Activated T-helper 1 cell treated with anti-CD3 and anti-CD28 coated beads, Interleukin-12 subunit alpha, Interleukin-12 subunit beta, Interleukin-2, Interleukin-4 antibody, amounts not matched to agents 30 ng/mL and 10 ng/mL and 1 ng/mL, durations not matched to agents 14 hours and 24 hours and 36 hours (primary cell): ENCODE results near the gene IGFBP3. TPM values are rescaled to one million over a fixed set of nuclear protein-coding genes. Genes with fewer than 3 reads are reported as not detected.

Experiments used
- DNase-seq: peaks from one replicate; pipeline ENCODE4 v3.0.0; 2021; ENCODE audit warnings: low spot score
- H3K27ac Mint-ChIP-seq: one replicate; pipeline ENCODE4 v1.8.0; 2021; ENCODE audit warnings: mild to moderate bottlenecking, mixed read lengths
- H3K27me3 Mint-ChIP-seq: one replicate; pipeline ENCODE4 v1.8.0; 2022; ENCODE audit warnings: mild to moderate bottlenecking, moderate library complexity, mixed read lengths; ENCODE audit not compliant: insufficient read depth
- H3K36me3 Mint-ChIP-seq: one replicate; pipeline ENCODE4 v1.8.0; 2021; ENCODE audit warnings: low read depth, mixed read lengths
- H3K4me1 Mint-ChIP-seq: one replicate; pipeline ENCODE4 v1.8.0; 2021; ENCODE audit warnings: low read depth, mixed read lengths
- H3K4me3 Mint-ChIP-seq: one replicate; pipeline ENCODE4 v1.8.0; 2021; ENCODE audit warnings: mild to moderate bottlenecking, moderate library complexity, mixed read lengths
- H3K9me3 Mint-ChIP-seq: one replicate; pipeline ENCODE4 v1.8.0; 2021; ENCODE audit warnings: mixed read lengths
- intact Hi-C: fragments of 100-400 bp; cut with micrococcal nuclease; formaldehyde crosslinking; loops from one replicate; pipeline ENCODE4 v1.15.1; 2024
- total RNA-seq: library from RNA; stranded (reverse); gene quantifications from 2 replicates; pipeline ENCODE4 v1.2.3, GENCODE V29; 2022

IGFBP3 gene
- total RNA-seq, 1 donor from 2014 or later = 1.2 TPM

DNA sequence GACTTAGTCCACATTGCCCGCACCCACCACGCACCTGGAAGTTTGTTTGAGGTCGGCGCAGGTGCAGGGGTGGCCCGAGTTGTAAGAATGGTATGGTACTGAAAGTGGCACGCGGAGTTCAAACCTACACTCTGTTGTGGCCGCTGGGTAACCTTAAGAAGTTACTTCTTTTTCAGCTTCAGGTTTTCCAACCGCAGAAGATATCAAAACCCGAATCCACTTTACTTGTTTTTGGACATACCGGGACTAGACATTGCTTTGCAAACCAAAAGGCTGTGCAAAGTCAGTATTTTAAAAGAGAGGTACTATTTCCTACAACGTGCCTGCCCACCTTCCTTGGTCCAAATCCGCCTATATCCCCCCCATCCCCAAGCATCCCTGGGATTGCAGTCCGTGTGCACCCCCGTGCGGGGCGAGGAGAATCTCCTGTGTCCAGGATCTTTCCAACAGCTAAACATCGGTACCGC, 1.0 kb downstream of the IGFBP3 start:
- intact Hi-C loops = loop anchor here (5.0 kb wide), 1 partner anchor 1262 kb away; no protein-coding TSS in a partner anchor
- peaks cover 57% of the 10 kb centered on the region for H3K27me3 Mint-ChIP-seq
- DNase-seq = no peak
- H3K27ac Mint-ChIP-seq = no peak overlapping the region
- peaks cover 20% of the 10 kb centered on the region for H3K4me1 Mint-ChIP-seq
- H3K36me3 Mint-ChIP-seq = no peaks in the 10 kb centered on the region
- H3K4me3 Mint-ChIP-seq = peak overlapping the region; percentile 37
- H3K9me3 Mint-ChIP-seq = no peaks in the 10 kb centered on the region

GRCh38 chr7:45919231-45919784, 1.8 kb downstream of the IGFBP3 start:
- intact Hi-C loops = loop anchor here (5.0 kb wide), 1 partner anchor 1263 kb away; no protein-coding TSS in a partner anchor
- Mint-ChIP-seq H3K4me3 (no peak overlapping the region), H3K27ac (no peak overlapping the region), H3K4me1 (peaks cover 20% of the 10 kb centered on the region), H3K36me3 (no peaks in the 10 kb centered on the region), H3K9me3 (no peaks in the 10 kb centered on the region), H3K27me3 (peaks cover 51% of the 10 kb centered on the region)
- no peak for DNase-seq

GRCh38 chr7:45918556-45918955, 2.5 kb downstream of the IGFBP3 start:
- Mint-ChIP-seq H3K9me3 (no peaks in the 10 kb centered on the region), H3K4me3 (no peak overlapping the region), H3K27me3 (peaks cover 50% of the 10 kb centered on the region), H3K27ac (no peak overlapping the region), H3K4me1 (peaks cover 20% of the 10 kb centered on the region), H3K36me3 (no peaks in the 10 kb centered on the region)
- DNase-seq = no peak
- intact Hi-C loops = loop anchor here (5.0 kb wide), 1 partner anchor 1264 kb away; no protein-coding TSS in a partner anchor

DNA sequence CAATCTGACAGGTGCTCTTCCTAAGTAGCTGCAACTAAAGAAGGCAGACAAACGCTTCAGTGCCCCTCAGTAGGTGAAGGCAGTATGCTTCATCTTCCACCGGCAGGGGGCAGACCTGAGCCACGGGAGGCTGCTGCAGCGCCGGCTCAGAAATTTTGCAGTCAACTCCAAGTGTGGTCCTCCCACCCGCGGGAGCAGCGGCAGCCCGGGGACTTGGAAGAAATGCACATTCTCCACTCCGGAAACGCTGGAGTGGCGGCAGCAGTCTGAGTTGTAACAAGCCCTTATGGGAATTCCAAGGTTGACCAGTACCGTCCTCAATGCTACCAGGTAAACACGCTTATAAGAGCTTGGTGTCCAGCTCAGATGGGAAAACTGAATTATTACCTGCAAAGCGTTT, 3.4 kb downstream of the IGFBP3 start:
- peak; percentile 55 for DNase-seq
- no peaks in the 10 kb centered on the region for H3K9me3 Mint-ChIP-seq
- peaks cover 11% of the 10 kb centered on the region for H3K4me1 Mint-ChIP-seq
- H3K4me3 Mint-ChIP-seq = no peak overlapping the region
- no peak overlapping the region for H3K27ac Mint-ChIP-seq
- intact Hi-C loops = loop anchor here (1.0 to 5.0 kb wide), 4 partner anchors 433 to 1337 kb away; no protein-coding TSS in a partner anchor
- H3K27me3 Mint-ChIP-seq = peaks cover 44% of the 10 kb centered on the region
- H3K36me3 Mint-ChIP-seq = no peaks in the 10 kb centered on the region

GRCh38 chr7:45917064-45917463, 4.0 kb downstream of the IGFBP3 start:
- no peak for DNase-seq
- Mint-ChIP-seq H3K4me1 (peaks cover 5% of the 10 kb centered on the region), H3K27ac (no peak overlapping the region), H3K9me3 (no peaks in the 10 kb centered on the region), H3K4me3 (no peak overlapping the region), H3K36me3 (no peaks in the 10 kb centered on the region), H3K27me3 (peaks cover 38% of the 10 kb centered on the region)
- intact Hi-C loops = loop anchor here (1.0 to 5.0 kb wide), 4 partner anchors 434 to 1338 kb away; no protein-coding TSS in a partner anchor

GRCh38 chr7:45915606-45916005, 5.5 kb downstream of the IGFBP3 start:
- intact Hi-C loops = loop anchor here (2.0 to 5.0 kb wide), 3 partner anchors 435 to 1339 kb away; no protein-coding TSS in a partner anchor
- no peaks in the 10 kb centered on the region for H3K4me1 Mint-ChIP-seq

GRCh38 chr7:45914911-45915310, 6.2 kb downstream of the IGFBP3 start:
- H3K4me3 Mint-ChIP-seq = no peak overlapping the region
- H3K9me3 Mint-ChIP-seq = no peaks in the 10 kb centered on the region
- intact Hi-C loops = loop anchor here (5.0 kb wide), 1 partner anchor 1267 kb away; no protein-coding TSS in a partner anchor
- peaks cover 26% of the 10 kb centered on the region for H3K27me3 Mint-ChIP-seq
- no peaks in the 10 kb centered on the region for H3K4me1 Mint-ChIP-seq
- no peaks in the 10 kb centered on the region for H3K36me3 Mint-ChIP-seq
- no peak overlapping the region for H3K27ac Mint-ChIP-seq
- no peak for DNase-seq

More at GRCh38 chr7:45915606-45916005, 5.5 kb downstream of the IGFBP3 start:
- no peak overlapping the region for H3K27ac Mint-ChIP-seq
- H3K4me3 Mint-ChIP-seq = no peak overlapping the region
- peaks cover 31% of the 10 kb centered on the region for H3K27me3 Mint-ChIP-seq
- H3K9me3 Mint-ChIP-seq = no peaks in the 10 kb centered on the region
- DNase-seq = no peak
- no peaks in the 10 kb centered on the region for H3K36me3 Mint-ChIP-seq

DNA sequence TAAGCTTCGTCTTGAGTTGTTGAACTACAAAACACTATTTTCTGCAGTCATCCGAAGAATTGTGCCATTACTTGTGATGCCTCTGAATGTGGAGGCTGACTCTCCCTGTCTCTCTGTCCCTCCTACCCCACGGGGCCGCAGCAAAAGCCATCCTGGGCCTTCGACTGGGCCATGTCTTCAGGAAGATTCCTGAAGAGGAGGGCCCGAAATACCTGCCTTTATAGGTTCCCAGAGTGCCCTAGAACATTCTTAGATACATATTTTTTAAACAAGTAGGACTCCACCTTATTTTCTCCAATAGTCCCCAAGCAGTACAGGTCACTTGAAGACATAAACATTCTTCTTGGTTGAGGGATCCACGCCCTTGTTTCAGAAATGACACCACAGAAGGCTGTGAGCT, 8.1 kb downstream of the IGFBP3 start:
- H3K4me3 Mint-ChIP-seq = no peak overlapping the region
- no peaks in the 10 kb centered on the region for H3K9me3 Mint-ChIP-seq
- H3K4me1 Mint-ChIP-seq = no peaks in the 10 kb centered on the region
- H3K36me3 Mint-ChIP-seq = no peaks in the 10 kb centered on the region
- no peak for DNase-seq
- peaks cover 8% of the 10 kb centered on the region for H3K27me3 Mint-ChIP-seq
- intact Hi-C loops = no loop called here
- H3K27ac Mint-ChIP-seq = no peak overlapping the region

- Mint-ChIP-seq H3K27me3 (peaks cover 3% of the 10 kb centered on the region), H3K36me3 (no peaks in the 10 kb centered on the region), H3K27ac (no peak overlapping the region), H3K9me3 (no peaks in the 10 kb centered on the region), H3K4me3 (no peak overlapping the region), H3K4me1 (no peaks in the 10 kb centered on the region)
- DNase-seq = no peak
- intact Hi-C loops = no loop called here
Observed at GRCh38 chr7:45911311-45911710, 9.8 kb downstream of the IGFBP3 start.

DNA sequence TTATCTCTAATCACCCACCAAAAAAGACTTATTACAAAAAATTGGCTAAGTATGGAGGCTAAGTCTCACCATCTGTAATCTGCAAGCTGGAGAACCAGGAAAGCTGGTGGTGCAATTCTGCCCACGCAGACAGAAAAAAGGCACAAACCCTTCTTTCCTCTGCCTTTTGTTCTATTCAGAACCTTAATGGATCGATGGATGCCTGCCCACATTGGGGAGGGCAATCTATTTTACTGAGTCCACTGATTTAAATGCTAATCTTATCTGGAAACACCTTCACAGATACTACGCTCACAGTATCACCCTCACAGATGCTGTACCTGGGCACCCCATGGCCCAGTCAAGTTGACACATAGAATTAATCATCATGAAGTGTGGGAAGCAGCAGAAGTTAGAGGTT, 10.2 kb downstream of the IGFBP3 start:
- no peak overlapping the region for H3K4me3 Mint-ChIP-seq

GRCh38 chr7:45909561-45909960, 11.5 kb downstream of the IGFBP3 start:
- Mint-ChIP-seq H3K27ac (no peak overlapping the region), H3K4me3 (no peak overlapping the region), H3K4me1 (no peaks in the 10 kb centered on the region), H3K9me3 (no peaks in the 10 kb centered on the region), H3K27me3 (no peaks in the 10 kb centered on the region), H3K36me3 (no peaks in the 10 kb centered on the region)
- no peak for DNase-seq
- intact Hi-C loops = no loop called here

More for the DNA sequence above, 10.2 kb downstream of the IGFBP3 start:
- Mint-ChIP-seq H3K4me1 (no peaks in the 10 kb centered on the region), H3K27me3 (no peaks in the 10 kb centered on the region), H3K36me3 (no peaks in the 10 kb centered on the region), H3K9me3 (no peaks in the 10 kb centered on the region), H3K27ac (no peak overlapping the region)
- intact Hi-C loops = no loop called here
- no peak for DNase-seq

DNA sequence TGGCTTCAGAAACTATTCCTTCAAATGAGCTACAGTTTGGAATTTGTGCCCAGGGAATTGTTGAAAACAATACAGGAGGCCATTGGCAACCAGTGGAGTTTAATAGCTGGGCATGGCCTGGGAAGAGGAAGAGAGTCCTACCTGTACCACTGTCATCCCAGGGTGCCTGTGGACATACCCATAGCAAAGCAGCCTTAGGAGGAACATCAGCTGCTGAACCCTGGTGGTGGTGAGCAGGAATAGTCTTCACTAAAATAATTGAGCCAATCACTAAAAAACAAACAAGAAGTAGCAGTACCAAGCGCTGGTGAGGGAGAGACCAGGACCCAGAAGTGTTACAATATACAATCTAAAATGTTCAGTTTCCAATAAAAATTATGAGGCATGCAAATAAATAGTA, 18.3 kb downstream of the IGFBP3 start:
- Mint-ChIP-seq H3K27me3 (peaks cover 8% of the 10 kb centered on the region), H3K27ac (no peak overlapping the region), H3K36me3 (no peaks in the 10 kb centered on the region), H3K9me3 (no peaks in the 10 kb centered on the region), H3K4me3 (no peak overlapping the region), H3K4me1 (no peaks in the 10 kb centered on the region)
- no peak for DNase-seq
- intact Hi-C loops = no loop called here

GRCh38 chr7:45901566-45901965, 19.5 kb downstream of the IGFBP3 start:
- no peak for DNase-seq
- Mint-ChIP-seq H3K4me1 (no peaks in the 10 kb centered on the region), H3K9me3 (no peaks in the 10 kb centered on the region), H3K36me3 (no peaks in the 10 kb centered on the region), H3K4me3 (no peak overlapping the region), H3K27ac (no peak overlapping the region), H3K27me3 (peaks cover 14% of the 10 kb centered on the region)
- intact Hi-C loops = no loop called here
